Heart left ventricle (tissue), 16 donors: Measurements from ENCODE around the gene STAP1. TPM values are rescaled to one million over a fixed set of nuclear protein-coding genes. Genes with fewer than 3 reads are reported as not detected.
"Not testable (repeated sequence)": the region's sequence is repeated elsewhere in the genome, so short reads cannot be mapped to it uniquely, and the experiment has no call there.

Experiments used
- ATAC-seq, 4 donors: fragments of 200-7000 bp; cut with Tn5 transposase; one replicate each; pipeline ENCODE4 v1.9.1; 2020 to 2022; ENCODE audit warnings: moderate library complexity in 4 of 4, mild to moderate bottlenecking in 3 of 4, moderate number of reproducible peaks in 1 of 4
- DNase-seq, 5 donors: peaks; one replicate each; pipeline ENCODE4 v3.0.0-alpha.2; 2020
- H3K27ac ChIP-seq, 12 donors: fragments of 200-600 bp; sonication (generic) in 4 of 12; one replicate each; pipeline versions ENCODE4 v1.5.0 to v1.8.0; 2016 to 2022; ENCODE audit warnings: mild to moderate bottlenecking in 2 of 12
- H3K27me3 ChIP-seq, 9 donors: fragments of 200-600 bp; sonication (generic) in 2 of 9; one replicate each; pipeline versions ENCODE4 v1.5.1 to v1.8.0; 2016 to 2022; ENCODE audit warnings: mild to moderate bottlenecking in 3 of 9
- H3K36me3 ChIP-seq, 9 donors: fragments of 200-600 bp; sonication (generic) in 2 of 9; one replicate each; pipeline versions ENCODE4 v1.5.0 to v1.8.0; 2018 to 2022; ENCODE audit warnings: mild to moderate bottlenecking in 2 of 9
- H3K4me1 ChIP-seq, 12 donors: fragments of 200-600 bp; sonication (generic) in 4 of 12; one replicate each; pipeline versions ENCODE4 v1.5.0 to v1.8.0; 2016 to 2022; ENCODE audit warnings: mild to moderate bottlenecking in 3 of 12
- H3K4me3 ChIP-seq, 12 donors: fragments of 200-600 bp; sonication (generic) in 4 of 12; one replicate each; pipeline versions ENCODE4 v1.5.0 to v1.8.0; 2017 to 2022; ENCODE audit warnings: mild to moderate bottlenecking in 9 of 12, moderate library complexity in 4 of 12
- H3K9me3 ChIP-seq, 12 donors: fragments of 200-600 bp; sonication (generic) in 4 of 12; one replicate each; pipeline versions ENCODE4 v1.5.0 to v1.8.0; 2016 to 2022; ENCODE audit warnings: mild to moderate bottlenecking in 1 of 12
- POLR2A ChIP-seq, 2 donors: fragments of 450-650 bp; IDR thresholded peaks; one replicate each; pipeline ENCODE4 v1.6.1; 2017; ENCODE audit warnings: antibody characterized with exemption in 2 of 2, mild to moderate bottlenecking in 2 of 2, moderate library complexity in 2 of 2
- WGBS, 4 donors: extraction: QIAGEN DNeasy Blood & Tissue Kit in 2 of 4; methylation state at CpG; one replicate each; pipeline versions ENCODE4 v1.1.5 to v1.1.7; 2013 to 2018; 5-methylcytosine and 5-hydroxymethylcytosine counted together
- intact Hi-C, 10 donors: fragments of 100-400 bp; cut with DNase I; formaldehyde crosslinking; loops; one replicate each; pipeline versions ENCODE4 v1.11.1 to v1.14.2; 2022
- polyA plus RNA-seq, 2 donors: library from polyadenylated mRNA; stranded (reverse); fragments of 200-250 nt; gene quantifications; one replicate each; pipeline ENCODE4 v1.2.3, GENCODE V29; 2013
- total RNA-seq, 9 donors: library from RNA; depleted of rRNA in 2 of 9; stranded (reverse); fragments of >200 nt in 2 of 9; fragmentation: NEBNext Ultra II Directional in 3 of 9; extraction: Animal tissue kit (Norgen Biotek cat#: 25700) in 3 of 9; gene quantifications; one replicate each; pipeline versions ENCODE4 v1.1.0 to v1.2.4, GENCODE V29; 2016 to 2023
- TF ChIP-seq, protein P1 (sequence below), 12 donors: fragments of 200-600 bp; sonication (generic) in 4 of 12; IDR thresholded peaks; one replicate each; pipeline versions ENCODE4 v1.5.0 to v1.8.0; 2018 to 2022; ENCODE audit warnings: antibody characterized with exemption in 12 of 12, mild to moderate bottlenecking in 5 of 12
- donor health status: ischemic (EF 13 %, LVEDD 7.1; RV severe dilation, severe dysfunction).
- donor health status: healthy with polysubstance abuse.
- donor health status: DM: no; HTN: yes; CAD: no.
- donor health status: DM: no; HTN: no; CAD: no.
- donor health status: ischemic (EF 25% LVEDD 6.9; RV normal size, moderate dysfunction).
- donor health status: ischemic (EF 25% LVEDD 5.7; RV mildly dilated, moderate dysfunction).
- donor health status: healthy.
- donor health status: DM: yes; HTN: yes; CAD: no.
- donor health status: ischemic (EF 35%, LVEDD 5.7; RV mildly dilated, moderate dysfunction).
- donor health status: nonischemic (EF 11% LVEDD 7.7; RV severe dilation, severe dysfunction).
- donor health status: DM: yes; HTN: yes; CAD: no.
- donor health status: PGD.
- donor health status: ischemic (EF 29% LVEDD 5.4; RV normal size, mild dysfunction).
- donor health status: nonischemic (EF 23%, LVEDD 6.1; RV moderate dilation, normal function).

Gene STAP1
- total and polyA plus RNA-seq, 11 donors, result 1.1 TPM; not detected in 10

DNA sequence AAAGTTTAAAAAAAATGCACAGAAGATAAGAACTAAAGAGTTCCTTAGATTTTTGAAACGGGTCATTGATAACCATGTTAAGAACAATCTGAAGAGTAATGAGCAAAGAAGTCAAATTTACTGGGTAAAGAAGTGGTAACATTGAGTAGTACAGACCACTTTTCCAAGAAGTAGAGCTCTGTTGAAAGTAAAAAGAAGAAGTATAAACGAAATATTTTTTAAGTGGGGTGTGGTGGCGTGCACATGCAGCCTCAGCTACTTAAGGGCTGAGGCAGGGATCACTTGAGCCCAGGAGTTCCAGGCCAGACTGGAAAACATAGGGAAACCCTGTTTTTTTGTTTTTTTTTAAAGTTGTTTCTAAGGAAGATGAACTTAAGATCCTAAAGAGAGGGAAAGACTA, 74.0 kb downstream of the STAP1 start:
- H3K9me3 ChIP-seq, result no peaks in the 10 kb centered on the region
- WGBS, 4 donors, result 81 to 87% (median 83%) methylated on average over 3 of the region's 3 CpGs
- TF ChIP-seq, protein P1, sequence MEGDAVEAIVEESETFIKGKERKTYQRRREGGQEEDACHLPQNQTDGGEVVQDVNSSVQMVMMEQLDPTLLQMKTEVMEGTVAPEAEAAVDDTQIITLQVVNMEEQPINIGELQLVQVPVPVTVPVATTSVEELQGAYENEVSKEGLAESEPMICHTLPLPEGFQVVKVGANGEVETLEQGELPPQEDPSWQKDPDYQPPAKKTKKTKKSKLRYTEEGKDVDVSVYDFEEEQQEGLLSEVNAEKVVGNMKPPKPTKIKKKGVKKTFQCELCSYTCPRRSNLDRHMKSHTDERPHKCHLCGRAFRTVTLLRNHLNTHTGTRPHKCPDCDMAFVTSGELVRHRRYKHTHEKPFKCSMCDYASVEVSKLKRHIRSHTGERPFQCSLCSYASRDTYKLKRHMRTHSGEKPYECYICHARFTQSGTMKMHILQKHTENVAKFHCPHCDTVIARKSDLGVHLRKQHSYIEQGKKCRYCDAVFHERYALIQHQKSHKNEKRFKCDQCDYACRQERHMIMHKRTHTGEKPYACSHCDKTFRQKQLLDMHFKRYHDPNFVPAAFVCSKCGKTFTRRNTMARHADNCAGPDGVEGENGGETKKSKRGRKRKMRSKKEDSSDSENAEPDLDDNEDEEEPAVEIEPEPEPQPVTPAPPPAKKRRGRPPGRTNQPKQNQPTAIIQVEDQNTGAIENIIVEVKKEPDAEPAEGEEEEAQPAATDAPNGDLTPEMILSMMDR (IDR thresholded peaks at IDR 0.05), result no peak
- TF ChIP-seq POLR2A (IDR thresholded peaks at IDR 0.05), result no peak
- peaks cover 0 to 89% (median 77%) of the 10 kb centered on the region in 9 donors for H3K36me3 ChIP-seq
- H3K27me3 ChIP-seq, result no peaks in the 10 kb centered on the region
- H3K4me1 ChIP-seq, result no peaks in the 10 kb centered on the region
- ATAC-seq (no peak), DNase-seq (no peak)
- H3K27ac ChIP-seq, result peak overlapping the region in 1 of 12 donors; percentile 27
- no peak overlapping the region for H3K4me3 ChIP-seq
- intact Hi-C loops, result no loop called here

DNA sequence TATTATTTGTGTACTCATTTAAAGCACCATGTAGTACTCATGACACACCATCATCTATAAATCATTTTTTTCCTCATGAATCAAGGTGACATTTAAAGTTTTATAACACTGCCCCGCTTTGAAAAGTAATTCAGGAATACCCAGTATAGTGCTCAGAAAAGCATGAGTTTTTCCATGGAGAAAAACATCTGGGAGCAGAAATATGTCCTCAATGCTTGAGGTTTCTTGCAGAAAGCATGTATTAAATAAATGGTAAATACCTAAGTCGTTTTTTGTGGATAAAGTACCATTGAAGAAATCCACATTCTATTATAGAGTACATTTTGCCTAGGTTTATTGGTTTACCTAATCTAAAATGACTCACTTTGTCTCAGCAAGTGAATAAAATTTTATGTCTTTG, 76.2 kb downstream of the STAP1 start:
- DNase-seq (no peak), ATAC-seq (no peak)
- intact Hi-C loops, result no loop called here
- H3K27me3 ChIP-seq, result no peaks in the 10 kb centered on the region
- peaks cover 0 to 86% (median 75%) of the 10 kb centered on the region in 9 donors for H3K36me3 ChIP-seq
- H3K9me3 ChIP-seq, result no peaks in the 10 kb centered on the region
- no peak overlapping the region for H3K4me3 ChIP-seq
- no peaks in the 10 kb centered on the region for H3K4me1 ChIP-seq
- H3K27ac ChIP-seq, result no peak overlapping the region
- 92 to 96% (median 95%) methylated on average over 2 of the region's 2 CpGs for WGBS, 4 donors
- TF ChIP-seq POLR2A (IDR thresholded peaks at IDR 0.05), result no peak
- TF ChIP-seq, protein P1 (IDR thresholded peaks at IDR 0.05), result no peak

DNA sequence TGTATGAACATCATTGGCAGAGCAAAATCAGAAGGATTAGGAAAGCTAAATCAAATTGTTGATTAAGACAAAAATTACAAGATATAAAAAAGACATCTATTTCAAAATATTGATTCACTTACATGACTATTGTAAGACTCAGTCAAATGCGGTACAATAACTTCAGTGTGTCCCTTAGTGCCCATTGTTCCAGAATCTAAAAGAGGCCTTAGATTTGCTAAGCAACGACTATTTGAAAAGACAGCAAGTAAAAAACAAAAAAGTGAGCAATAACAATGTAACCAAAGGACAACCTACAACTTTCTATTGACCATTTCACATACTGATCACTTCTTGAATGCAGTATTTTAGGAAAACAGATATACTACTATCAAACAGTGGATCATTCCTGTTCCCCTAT, 76.8 kb downstream of the STAP1 start:
- Histone ChIP-seq H3K36me3 (peaks cover 0 to 85% (median 75%) of the 10 kb centered on the region in 9 donors), H3K27me3 (no peaks in the 10 kb centered on the region), H3K4me3 (no peak overlapping the region), H3K9me3 (no peaks in the 10 kb centered on the region), H3K27ac (no peak overlapping the region), H3K4me1 (no peaks in the 10 kb centered on the region)
- 93 to 96% (median 93%) methylated on average over 2 of the region's 2 CpGs for WGBS, 4 donors
- ATAC-seq, result no peak
- DNase-seq, result no peak
- intact Hi-C loops, result no loop called here
- TF ChIP-seq, protein P1 (IDR thresholded peaks at IDR 0.05), result no peak
- TF ChIP-seq POLR2A (IDR thresholded peaks at IDR 0.05), result no peak

DNA sequence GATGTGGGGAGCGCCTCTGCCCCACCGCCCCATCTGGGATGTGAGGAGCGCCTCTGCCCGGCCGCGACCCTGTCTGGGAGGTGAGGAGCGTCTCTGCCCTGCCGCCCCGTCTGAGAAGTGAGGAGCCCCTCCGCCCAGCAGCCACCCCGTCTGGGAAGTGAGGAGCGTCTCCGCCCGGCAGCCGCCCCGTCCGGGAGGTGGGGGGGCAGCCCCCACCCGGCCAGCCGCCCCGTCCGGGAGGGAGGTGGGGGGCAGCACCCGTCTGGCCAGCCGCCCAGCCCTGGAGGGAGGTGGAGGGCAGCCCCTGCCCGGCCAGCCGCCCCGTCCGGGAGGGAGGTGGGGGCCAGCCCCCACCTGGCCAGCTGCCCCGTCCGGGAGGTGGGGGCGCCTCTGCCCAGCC, 78.5 kb downstream of the STAP1 start:
- ATAC-seq, H3K27ac ChIP-seq, intact Hi-C loops, H3K27me3 ChIP-seq, H3K9me3 ChIP-seq, H3K4me3 ChIP-seq, H3K4me1 ChIP-seq: not testable (repeated sequence)
- DNase-seq, result peak in 1 of 5 donors; percentile 32
- H3K36me3 ChIP-seq, result peaks cover 0 to 82% (median 75%) of the 10 kb centered on the region in 9 donors
- WGBS, 4 donors, result 93 to 98% (median 95%) methylated on average over 3 to 30 of the region's 30 CpGs

DNA sequence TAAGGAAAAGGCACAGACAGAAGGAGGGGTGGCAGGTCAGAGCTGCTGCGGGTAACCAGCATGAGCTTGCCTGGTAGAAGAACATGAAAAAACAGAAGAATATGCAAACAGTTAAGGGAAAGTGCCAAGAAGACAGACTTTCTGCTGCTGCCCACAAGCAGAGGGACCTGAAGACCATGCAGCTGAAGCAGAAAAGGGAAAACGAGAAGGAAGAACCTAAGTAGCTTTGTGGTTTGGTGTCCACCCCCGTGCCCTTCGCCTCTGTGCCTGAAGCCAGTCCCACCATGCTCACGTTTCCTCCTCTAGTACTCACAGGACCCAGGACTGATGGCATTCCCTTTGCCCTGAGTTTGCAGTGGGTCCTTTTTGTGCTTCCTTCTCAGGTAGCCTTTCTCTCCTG, 79.6 kb downstream of the STAP1 start:
- no peak for TF ChIP-seq POLR2A (IDR thresholded peaks at IDR 0.05)
- TF ChIP-seq, protein P1 (IDR thresholded peaks at IDR 0.05), result no peak
- DNase-seq (no peak), ATAC-seq (no peak)
- Histone ChIP-seq H3K4me1 (no peaks in the 10 kb centered on the region), H3K4me3 (no peak overlapping the region), H3K36me3 (peaks cover 0 to 80% (median 75%) of the 10 kb centered on the region in 9 donors), H3K9me3 (no peaks in the 10 kb centered on the region), H3K27ac (no peak overlapping the region), H3K27me3 (no peaks in the 10 kb centered on the region)
- intact Hi-C loops, result no loop called here
- 91 to 95% (median 93%) methylated on average over 5 of the region's 5 CpGs for WGBS, 4 donors
